ENCODE measurements around the gene ELAPOR2. TPM values are rescaled to one million over a fixed set of nuclear protein-coding genes. Genes with fewer than 3 reads are reported as not detected.
A peak's percentile ranks its signal among the peaks of the same experiment; 100 is the strongest.

The ELAPOR2 gene
- total and polyA plus RNA-seq, 9 of the 15 experiments (the other 6 are each of a cell fraction or from before 2014, with no cell fraction given), result 9.2 to 72.0 (median 35.0) TPM

DNA sequence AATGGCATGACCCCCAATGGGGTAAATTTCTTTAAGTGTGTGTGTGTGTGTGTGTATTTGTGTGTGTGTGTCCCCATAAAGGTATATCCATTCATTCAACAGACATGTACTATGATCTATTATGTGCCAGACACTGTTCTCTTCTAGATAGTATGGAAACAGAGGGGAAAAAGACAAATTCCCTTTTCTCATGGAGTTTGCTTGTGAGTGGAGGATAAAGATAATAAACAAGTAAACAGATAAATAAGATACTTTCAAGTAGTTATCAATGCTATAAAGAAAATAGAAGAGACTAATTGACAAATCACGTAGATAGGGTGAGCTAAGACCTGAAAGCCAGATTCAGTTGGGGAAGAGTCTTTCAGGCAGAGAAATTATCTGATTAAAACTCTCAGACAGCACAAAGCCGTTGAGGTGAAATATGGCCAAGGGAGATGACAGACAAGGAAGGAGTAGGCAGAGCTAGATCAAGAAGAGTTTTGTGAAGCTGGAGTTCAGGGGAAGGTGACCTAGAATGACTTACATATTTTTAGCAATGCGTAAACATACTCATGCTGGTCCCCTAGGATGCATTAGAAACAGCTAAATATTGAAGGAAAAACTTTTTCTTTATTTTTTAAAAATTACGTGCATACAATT, 47.6 kb upstream of the ELAPOR2 start (continued):
- TF ChIP-seq IRF2 (CRISPR knock-in tag; IDR thresholded peaks at IDR 0.05), result no peak
- TF ChIP-seq, protein P1, sequence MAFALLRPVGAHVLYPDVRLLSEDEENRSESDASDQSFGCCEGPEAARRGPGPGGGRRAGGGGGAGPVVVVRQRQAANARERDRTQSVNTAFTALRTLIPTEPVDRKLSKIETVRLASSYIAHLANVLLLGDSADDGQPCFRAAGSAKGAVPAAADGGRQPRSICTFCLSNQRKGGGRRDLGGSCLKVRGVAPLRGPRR (CRISPR knock-in tag; IDR thresholded peaks at IDR 0.05), result no peak
- TF ChIP-seq HDAC2 (IDR thresholded peaks at IDR 0.05), result peak; percentile 92
- TF ChIP-seq FOXA1 (IDR thresholded peaks at IDR 0.05; ENCODE audit: borderline replicate concordance), result no peak
- TF ChIP-seq MED1 (CRISPR knock-in tag; IDR thresholded peaks at IDR 0.05; ENCODE audit: borderline replicate concordance), result no peak
- no peak for TF ChIP-seq BACH1 (tag; IDR thresholded peaks at IDR 0.05)
- TF ChIP-seq, protein P2, sequence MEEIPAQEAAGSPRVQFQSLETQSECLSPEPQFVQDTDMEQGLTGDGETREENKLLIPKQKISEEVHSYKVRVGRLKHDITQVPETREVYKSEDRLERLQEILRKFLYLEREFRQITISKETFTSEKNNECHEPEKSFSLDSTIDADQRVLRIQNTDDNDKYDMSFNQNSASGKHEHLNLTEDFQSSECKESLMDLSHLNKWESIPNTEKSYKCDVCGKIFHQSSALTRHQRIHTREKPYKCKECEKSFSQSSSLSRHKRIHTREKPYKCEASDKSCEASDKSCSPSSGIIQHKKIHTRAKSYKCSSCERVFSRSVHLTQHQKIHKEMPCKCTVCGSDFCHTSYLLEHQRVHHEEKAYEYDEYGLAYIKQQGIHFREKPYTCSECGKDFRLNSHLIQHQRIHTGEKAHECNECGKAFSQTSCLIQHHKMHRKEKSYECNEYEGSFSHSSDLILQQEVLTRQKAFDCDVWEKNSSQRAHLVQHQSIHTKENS (CRISPR knock-in tag; IDR thresholded peaks at IDR 0.05), result no peak
- TF ChIP-seq HMG20B (CRISPR knock-in tag; IDR thresholded peaks at IDR 0.05), result no peak
- TF ChIP-seq XRCC5 (IDR thresholded peaks at IDR 0.05; ENCODE audit: low read depth, low read length), result no peak
- TF ChIP-seq, protein P3, sequence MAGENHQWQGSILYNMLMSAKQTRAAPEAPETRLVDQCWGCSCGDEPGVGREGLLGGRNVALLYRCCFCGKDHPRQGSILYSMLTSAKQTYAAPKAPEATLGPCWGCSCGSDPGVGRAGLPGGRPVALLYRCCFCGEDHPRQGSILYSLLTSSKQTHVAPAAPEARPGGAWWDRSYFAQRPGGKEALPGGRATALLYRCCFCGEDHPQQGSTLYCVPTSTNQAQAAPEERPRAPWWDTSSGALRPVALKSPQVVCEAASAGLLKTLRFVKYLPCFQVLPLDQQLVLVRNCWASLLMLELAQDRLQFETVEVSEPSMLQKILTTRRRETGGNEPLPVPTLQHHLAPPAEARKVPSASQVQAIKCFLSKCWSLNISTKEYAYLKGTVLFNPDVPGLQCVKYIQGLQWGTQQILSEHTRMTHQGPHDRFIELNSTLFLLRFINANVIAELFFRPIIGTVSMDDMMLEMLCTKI (IDR thresholded peaks at IDR 0.05; ENCODE audit: partially characterized antibody), result no peak
- no peak for TF ChIP-seq KLF6 (CRISPR knock-in tag; IDR thresholded peaks at IDR 0.05; ENCODE audit: borderline replicate concordance)
- TF ChIP-seq MCM2 (IDR thresholded peaks at IDR 0.05; ENCODE audit: low read depth), result no peak
- TF ChIP-seq, protein P4, sequence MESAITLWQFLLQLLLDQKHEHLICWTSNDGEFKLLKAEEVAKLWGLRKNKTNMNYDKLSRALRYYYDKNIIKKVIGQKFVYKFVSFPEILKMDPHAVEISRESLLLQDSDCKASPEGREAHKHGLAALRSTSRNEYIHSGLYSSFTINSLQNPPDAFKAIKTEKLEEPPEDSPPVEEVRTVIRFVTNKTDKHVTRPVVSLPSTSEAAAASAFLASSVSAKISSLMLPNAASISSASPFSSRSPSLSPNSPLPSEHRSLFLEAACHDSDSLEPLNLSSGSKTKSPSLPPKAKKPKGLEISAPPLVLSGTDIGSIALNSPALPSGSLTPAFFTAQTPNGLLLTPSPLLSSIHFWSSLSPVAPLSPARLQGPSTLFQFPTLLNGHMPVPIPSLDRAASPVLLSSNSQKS (CRISPR knock-in tag; IDR thresholded peaks at IDR 0.05), result no peak
- TF ChIP-seq ZNF444 (CRISPR knock-in tag; IDR thresholded peaks at IDR 0.05), result no peak
- TF ChIP-seq GTF2A2 (tag; IDR thresholded peaks at IDR 0.05), result no peak
- TF ChIP-seq, protein P5, sequence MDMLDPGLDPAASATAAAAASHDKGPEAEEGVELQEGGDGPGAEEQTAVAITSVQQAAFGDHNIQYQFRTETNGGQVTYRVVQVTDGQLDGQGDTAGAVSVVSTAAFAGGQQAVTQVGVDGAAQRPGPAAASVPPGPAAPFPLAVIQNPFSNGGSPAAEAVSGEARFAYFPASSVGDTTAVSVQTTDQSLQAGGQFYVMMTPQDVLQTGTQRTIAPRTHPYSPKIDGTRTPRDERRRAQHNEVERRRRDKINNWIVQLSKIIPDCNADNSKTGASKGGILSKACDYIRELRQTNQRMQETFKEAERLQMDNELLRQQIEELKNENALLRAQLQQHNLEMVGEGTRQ (CRISPR knock-in tag; IDR thresholded peaks at IDR 0.05), result no peak
- no peak for TF ChIP-seq ZNF311 (CRISPR knock-in tag; IDR thresholded peaks at IDR 0.05)
- TF ChIP-seq PTTG1 (tag; IDR thresholded peaks at IDR 0.05; ENCODE audit: low read depth), result no peak
- no peak for TF ChIP-seq EZH2 (IDR thresholded peaks at IDR 0.05; ENCODE audit: borderline replicate concordance, low read depth, low read length)
- TF ChIP-seq CTBP1 (IDR thresholded peaks at IDR 0.05; ENCODE audit: borderline replicate concordance), result peak; percentile 94
- peak; percentile 53; the same call in 1 of the 2 replicates for TF ChIP-seq ZNF584 (CRISPR knock-in tag; IDR thresholded peaks at IDR 0.05; ENCODE audit: low read depth)
- peak; percentile 59; the same call in 1 of the 2 replicates for TF ChIP-seq FOSL1 (tag; conservative IDR thresholded peaks at IDR 0.05)
- 0 out of 2 replicates have a peak, but pooled peaks have one; percentile 24 for TF ChIP-seq ZNF668 (CRISPR knock-in tag; IDR thresholded peaks at IDR 0.05)

Measured in K562 (cell line).